H9 (cell line): ENCODE data around the gene FASTKD1. TPM values are rescaled to one million over a fixed set of nuclear protein-coding genes. Genes with fewer than 3 reads are reported as not detected.

Source experiments
- DNase-seq: peaks from one replicate; pipeline ENCODE4 v3.0.0-alpha.2; 2017
- H2AFZ ChIP-seq: one replicate; pipeline ENCODE4 v1.6.1; 2013; ENCODE audit warnings: mild to moderate bottlenecking, low read length, control low read depth, moderate library complexity
- H2AK5ac ChIP-seq: 2 replicates; pipeline ENCODE4 v1.6.1; 2013; ENCODE audit warnings: low read length, control low read depth, mixed read lengths; ENCODE audit not compliant: insufficient read length
- H2BK120ac ChIP-seq: one replicate; pipeline ENCODE4 v1.6.1; 2013; ENCODE audit warnings: low read depth, mild to moderate bottlenecking, low read length, control low read depth, inconsistent platforms; ENCODE audit not compliant: poor library complexity, severe bottlenecking
- H2BK12ac ChIP-seq: 2 replicates; pipeline ENCODE4 v1.6.1; 2013; ENCODE audit warnings: low read length, control low read depth, mixed read lengths, low read depth; ENCODE audit not compliant: insufficient read length
- H2BK15ac ChIP-seq: 2 replicates; pipeline ENCODE4 v1.6.1; 2013; ENCODE audit warnings: low read depth, low read length, control low read depth
- H2BK20ac ChIP-seq: one replicate; pipeline ENCODE4 v1.6.1; 2013; ENCODE audit warnings: low read depth, mild to moderate bottlenecking, low read length, control low read depth, inconsistent platforms; ENCODE audit not compliant: poor library complexity, severe bottlenecking
- H2BK5ac ChIP-seq: 2 replicates; pipeline ENCODE4 v1.6.1; 2013; ENCODE audit warnings: low read length, control low read depth, mixed read lengths; ENCODE audit not compliant: insufficient read length
- H3K14ac ChIP-seq: 2 replicates; pipeline ENCODE4 v1.6.1; 2013; ENCODE audit warnings: low read length, control low read depth; ENCODE audit not compliant: insufficient read depth
- H3K18ac ChIP-seq: 2 replicates; pipeline ENCODE4 v1.6.1; 2013; ENCODE audit warnings: low read depth, mild to moderate bottlenecking, mixed read lengths, low read length, control low read depth; ENCODE audit not compliant: insufficient read length
- H3K23ac ChIP-seq: 2 replicates; pipeline ENCODE4 v1.6.1; 2013; ENCODE audit warnings: low read length, control low read depth, mixed read lengths, low read depth; ENCODE audit not compliant: insufficient read length
- H3K23me2 ChIP-seq: 2 replicates; pipeline ENCODE4 v1.6.1; 2013; ENCODE audit warnings: low read depth, mild to moderate bottlenecking, mixed read lengths, low read length, control low read depth; ENCODE audit not compliant: insufficient read length, poor library complexity, severe bottlenecking
- H3K27ac ChIP-seq: 2 replicates; pipeline ENCODE4 v1.5.1; 2013; ENCODE audit warnings: low read length, control low read depth, mixed read lengths, low read depth; ENCODE audit not compliant: insufficient read length
- H3K27me3 ChIP-seq: 2 replicates; pipeline ENCODE4 v1.6.1; 2013; ENCODE audit warnings: low read length, control low read depth, inconsistent platforms; ENCODE audit not compliant: insufficient read depth
- H3K4ac ChIP-seq: 2 replicates; pipeline ENCODE4 v1.6.1; 2013; ENCODE audit warnings: low read depth, mild to moderate bottlenecking, control low read depth, inconsistent platforms, low read length, moderate library complexity
- H3K4me1 ChIP-seq: 2 replicates; pipeline ENCODE4 v1.6.1; 2013; ENCODE audit warnings: low read length, control low read depth, inconsistent platforms; ENCODE audit not compliant: insufficient read depth
- H3K4me2 ChIP-seq: 2 replicates; pipeline ENCODE4 v1.6.1; 2013; ENCODE audit warnings: low read length, control low read depth, mixed read lengths; ENCODE audit not compliant: insufficient read length, insufficient read depth
- H3K56ac ChIP-seq: 2 replicates; pipeline ENCODE4 v1.6.1; 2013; ENCODE audit warnings: low read depth, mild to moderate bottlenecking, mixed read lengths, low read length, control low read depth; ENCODE audit not compliant: insufficient read length
- H3K79me1 ChIP-seq: 2 replicates; pipeline ENCODE4 v1.6.1; 2013; ENCODE audit warnings: low read depth, mild to moderate bottlenecking, moderate library complexity, low read length, control low read depth, inconsistent platforms; ENCODE audit not compliant: insufficient read depth, poor library complexity, severe bottlenecking
- H3K79me2 ChIP-seq: 2 replicates; pipeline ENCODE4 v1.6.1; 2013; ENCODE audit warnings: low read length, control low read depth, inconsistent platforms; ENCODE audit not compliant: insufficient read depth
- H3K9ac ChIP-seq: 2 replicates; pipeline ENCODE4 v1.6.1; 2013; ENCODE audit warnings: low read length, control low read depth, mixed read lengths; ENCODE audit not compliant: insufficient read length; ENCODE audit errors: extremely low read depth
- H3K9me3 ChIP-seq: one replicate; pipeline ENCODE4 v1.6.1; 2013; ENCODE audit warnings: low read depth, low read length, inconsistent platforms; ENCODE audit not compliant: control insufficient read depth
- H3T11ph ChIP-seq: one replicate; pipeline ENCODE4 v1.6.1; 2013; ENCODE audit warnings: mild to moderate bottlenecking, low read length, control low read depth, inconsistent platforms
- H4K20me1 ChIP-seq: one replicate; pipeline ENCODE4 v1.6.1; 2013; ENCODE audit not compliant: control insufficient read depth, insufficient read length, insufficient read depth
- H4K5ac ChIP-seq: 2 replicates; pipeline ENCODE4 v1.6.1; 2013; ENCODE audit warnings: low read depth, mild to moderate bottlenecking, mixed read lengths, low read length, control low read depth; ENCODE audit not compliant: insufficient read length
- H4K8ac ChIP-seq: replicated peaks from 2 replicates; pipeline ENCODE4 v1.6.1; 2013; ENCODE audit warnings: low read length, control low read depth, mixed read lengths, low read depth; ENCODE audit not compliant: insufficient read length
- H4K91ac ChIP-seq: 2 replicates; pipeline ENCODE4 v1.6.1; 2013; ENCODE audit warnings: low read depth, mild to moderate bottlenecking, moderate library complexity, mixed read lengths, low read length, control low read depth; ENCODE audit not compliant: insufficient read length
- H3K27ac Mint-ChIP-seq, 3 experiments: 2 replicates in 2 of 3; 3 replicates in 1 of 3; pipeline ENCODE4 v1.8.0; 2020 to 2021; ENCODE audit warnings: mixed read lengths in 3 of 3, mild to moderate bottlenecking in 1 of 3, moderate library complexity in 1 of 3
- H3K27me3 Mint-ChIP-seq: 2 replicates; pipeline ENCODE4 v1.8.0; 2021; ENCODE audit warnings: low read depth, mild to moderate bottlenecking, moderate library complexity, mixed read lengths
- H3K36me3 Mint-ChIP-seq, 3 experiments: 2 replicates in 2 of 3; 3 replicates in 1 of 3; pipeline ENCODE4 v1.8.0; 2020 to 2021; ENCODE audit warnings: low read depth in 3 of 3, mixed read lengths in 3 of 3; ENCODE audit not compliant: insufficient read depth in 1 of 3
- H3K4me1 Mint-ChIP-seq, 2 experiments: 2 replicates each; pipeline ENCODE4 v1.8.0; 2020; ENCODE audit warnings: mixed read lengths in 2 of 2
- H3K4me3 Mint-ChIP-seq, 2 experiments: 2 replicates in 1 of 2; 3 replicates in 1 of 2; pipeline ENCODE4 v1.8.0; 2020 to 2021; ENCODE audit warnings: mild to moderate bottlenecking in 2 of 2, mixed read lengths in 2 of 2, moderate library complexity in 1 of 2
- H3K9me3 Mint-ChIP-seq, 2 experiments: 2 replicates in 1 of 2; 3 replicates in 1 of 2; pipeline ENCODE4 v1.8.0; 2020; ENCODE audit warnings: mild to moderate bottlenecking in 2 of 2, mixed read lengths in 2 of 2, moderate library complexity in 1 of 2
- WGBS: extraction: QIAGEN DNeasy Blood & Tissue Kit; methylation state at CpG from one replicate; pipeline ENCODE4 v1.1.7; 2013; ENCODE audit warnings: missing lambda C conversion rate, low lambda C conversion rate, mixed read lengths; ENCODE audit not compliant: insufficient read length; ENCODE audit errors: extremely low coverage; 5-methylcytosine and 5-hydroxymethylcytosine counted together
- total RNA-seq: library from RNA; stranded (reverse); gene quantifications from 2 replicates; pipeline ENCODE4 v1.2.1, GENCODE V29; 2021
- TF ChIP-seq, protein P1 (sequence below): fragments of 200-600 bp; sonication (generic); conservative IDR thresholded peaks from 3 replicates; pipeline ENCODE4 v1.8.0; 2021; ENCODE audit warnings: antibody characterized with exemption, mild to moderate bottlenecking

The FASTKD1 gene
- total RNA-seq, 1 experiment from 2014 or later, result 47.6 TPM

DNA sequence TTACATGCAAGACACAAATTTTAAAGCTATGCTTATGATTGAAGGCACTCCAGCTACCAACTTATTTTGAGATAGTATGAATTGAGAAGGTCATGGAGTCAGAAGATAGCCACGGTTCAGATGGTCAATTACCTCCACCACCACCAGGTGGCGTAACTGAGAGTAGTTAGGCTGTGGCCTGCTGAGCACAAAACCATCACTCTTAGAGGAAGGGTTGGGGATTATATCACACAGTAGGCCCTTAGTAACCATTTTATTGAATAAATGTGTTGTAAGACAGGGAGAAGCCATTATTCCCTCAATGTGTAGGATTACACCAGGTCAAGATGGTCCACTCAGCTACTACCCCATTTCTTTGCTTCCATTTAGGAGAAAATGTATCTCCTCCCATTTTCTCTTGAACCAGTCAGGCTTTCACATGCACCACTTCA, 45.4 kb downstream of the FASTKD1 start:
- Mint-ChIP-seq H3K4me1 (no peaks in the 10 kb centered on the region), H3K9me3 (no peaks in the 10 kb centered on the region), H3K4me3 (no peak overlapping the region), H3K27me3 (no peaks in the 10 kb centered on the region), H3K27ac (no peak overlapping the region), H3K36me3 (peaks cover 0 to 8% (median 7%) of the 10 kb centered on the region in 3 experiments; a peak in 4 of 7 replicates)
- Histone ChIP-seq H4K91ac (no peak overlapping the region), H3K14ac (no peak overlapping the region), H2BK12ac (no peak overlapping the region), H3K27ac (no peak overlapping the region), H3K23me2 (no peaks in the 10 kb centered on the region), H3K27me3 (no peaks in the 10 kb centered on the region), H3K9ac (no peak overlapping the region), H3K23ac (no peak overlapping the region), H4K20me1 (no peaks in the 10 kb centered on the region), H3K79me2 (no peaks in the 10 kb centered on the region), H2AK5ac (no peak overlapping the region), H3K4me2 (no peak overlapping the region), H3K79me1 (no peaks in the 10 kb centered on the region), H2AFZ (no peak overlapping the region), H3K56ac (no peak overlapping the region), H3T11ph (no peak overlapping the region), H2BK20ac (no peak overlapping the region), H3K4ac (no peak overlapping the region), H3K4me1 (no peaks in the 10 kb centered on the region), H4K5ac (no peak overlapping the region), H2BK120ac (no peak overlapping the region), H3K9me3 (no peaks in the 10 kb centered on the region), H3K18ac (no peak overlapping the region), H4K8ac (no peak overlapping the region), H2BK5ac (no peak overlapping the region), H2BK15ac (no peak overlapping the region)
- no CpG with 5 or more reads among the region's 2 CpGs for WGBS
- DNase-seq, result peak; percentile 63
- TF ChIP-seq, protein P1, sequence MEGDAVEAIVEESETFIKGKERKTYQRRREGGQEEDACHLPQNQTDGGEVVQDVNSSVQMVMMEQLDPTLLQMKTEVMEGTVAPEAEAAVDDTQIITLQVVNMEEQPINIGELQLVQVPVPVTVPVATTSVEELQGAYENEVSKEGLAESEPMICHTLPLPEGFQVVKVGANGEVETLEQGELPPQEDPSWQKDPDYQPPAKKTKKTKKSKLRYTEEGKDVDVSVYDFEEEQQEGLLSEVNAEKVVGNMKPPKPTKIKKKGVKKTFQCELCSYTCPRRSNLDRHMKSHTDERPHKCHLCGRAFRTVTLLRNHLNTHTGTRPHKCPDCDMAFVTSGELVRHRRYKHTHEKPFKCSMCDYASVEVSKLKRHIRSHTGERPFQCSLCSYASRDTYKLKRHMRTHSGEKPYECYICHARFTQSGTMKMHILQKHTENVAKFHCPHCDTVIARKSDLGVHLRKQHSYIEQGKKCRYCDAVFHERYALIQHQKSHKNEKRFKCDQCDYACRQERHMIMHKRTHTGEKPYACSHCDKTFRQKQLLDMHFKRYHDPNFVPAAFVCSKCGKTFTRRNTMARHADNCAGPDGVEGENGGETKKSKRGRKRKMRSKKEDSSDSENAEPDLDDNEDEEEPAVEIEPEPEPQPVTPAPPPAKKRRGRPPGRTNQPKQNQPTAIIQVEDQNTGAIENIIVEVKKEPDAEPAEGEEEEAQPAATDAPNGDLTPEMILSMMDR, result peak; percentile 92
